MM.1S (cell line): ENCODE measurements around the gene ZNF521.

ENCODE experiments used
- DNase-seq: peaks from one replicate; pipeline ENCODE4 v3.0.0-alpha.2; 2015
- H2AFZ ChIP-seq: fragments of 300-600 bp; sonication (generic); 2 replicates; pipeline ENCODE4 v1.6.0; 2016; ENCODE audit warnings: antibody characterized with exemption, low read length
- H3F3A ChIP-seq: fragments of 300-600 bp; sonication (generic); 2 replicates; pipeline ENCODE4 v1.6.1; 2016; ENCODE audit warnings: mild to moderate bottlenecking, antibody characterized with exemption, low read length, moderate library complexity, mixed read lengths; ENCODE audit not compliant: insufficient read depth
- H3K27ac ChIP-seq: fragments of 300-600 bp; sonication (generic); 2 replicates; pipeline ENCODE4 v1.5.1; 2016; ENCODE audit warnings: mild to moderate bottlenecking, low read length
- H3K27me3 ChIP-seq: fragments of 300-600 bp; sonication (generic); replicated peaks from 2 replicates; pipeline ENCODE4 v1.6.0; 2016; ENCODE audit warnings: low read length; ENCODE audit not compliant: insufficient read depth
- H3K36me3 ChIP-seq: fragments of 300-600 bp; sonication (generic); replicated peaks from 2 replicates; pipeline ENCODE4 v1.6.1; 2016; ENCODE audit warnings: mild to moderate bottlenecking, low read length, mixed read lengths; ENCODE audit not compliant: insufficient read depth
- H3K4me1 ChIP-seq: fragments of 300-600 bp; sonication (generic); 2 replicates; pipeline ENCODE4 v1.6.1; 2016; ENCODE audit warnings: low read length, mixed read lengths
- H3K4me2 ChIP-seq: fragments of 300-600 bp; sonication (generic); 2 replicates; pipeline ENCODE4 v1.6.0; 2016; ENCODE audit warnings: low read depth, low read length
- H3K4me3 ChIP-seq: fragments of 300-600 bp; sonication (generic); 2 replicates; pipeline ENCODE4 v1.5.1; 2016; ENCODE audit warnings: low read length, mixed read lengths
- H3K79me2 ChIP-seq: fragments of 300-600 bp; sonication (generic); 2 replicates; pipeline ENCODE4 v1.6.1; 2016; ENCODE audit warnings: mixed run types, low read length, mixed read lengths
- H3K9ac ChIP-seq: fragments of 300-600 bp; sonication (generic); 2 replicates; pipeline ENCODE4 v1.6.1; 2016; ENCODE audit warnings: low read length, mixed read lengths
- H3K9me2 ChIP-seq: fragments of 300-600 bp; sonication (generic); replicated peaks from 2 replicates; pipeline ENCODE4 v1.6.1; 2016; ENCODE audit warnings: mild to moderate bottlenecking, low read length, mixed read lengths; ENCODE audit not compliant: insufficient read depth
- H3K9me3 ChIP-seq: fragments of 300-600 bp; sonication (generic); replicated peaks from 2 replicates; pipeline ENCODE4 v1.6.1; 2016; ENCODE audit warnings: mild to moderate bottlenecking, low read length, mixed read lengths; ENCODE audit not compliant: insufficient read depth
- H4K20me1 ChIP-seq: fragments of 300-600 bp; sonication (generic); 2 replicates; pipeline ENCODE4 v1.6.1; 2016; ENCODE audit warnings: mild to moderate bottlenecking, low read length, moderate library complexity, mixed read lengths; ENCODE audit not compliant: insufficient read depth
- CTCF ChIP-seq: fragments of 300-600 bp; sonication (generic); IDR thresholded peaks from 2 replicates; pipeline ENCODE4 v1.5.1; 2016; ENCODE audit warnings: antibody characterized with exemption, low read length, mixed read lengths
- EZH2 ChIP-seq: fragments of 300-600 bp; sonication (generic); optimal IDR thresholded peaks from 2 replicates; pipeline ENCODE3; 2017; ENCODE audit warnings: low read depth, mild to moderate bottlenecking, antibody characterized with exemption, low read length, mixed read lengths
- EZH2phosphoT487 ChIP-seq: fragments of 300-600 bp; sonication (generic); IDR thresholded peaks from 2 replicates; pipeline ENCODE4 v1.6.1; 2018; ENCODE audit warnings: antibody characterized with exemption, low read length

The ZNF521 gene

GRCh38 chr18:25109484-25109883 lies 242.5 kb downstream of the ZNF521 start:
- DNase-seq = no peak
- no peaks in the 10 kb centered on the region for H3F3A ChIP-seq
- H3K79me2 ChIP-seq = no peaks in the 10 kb centered on the region
- no peak overlapping the region for H3K27ac ChIP-seq
- H3K4me1 ChIP-seq = peaks cover under 1% of the 10 kb centered on the region; the same call in 1 of the 2 replicates
- H3K4me2 ChIP-seq = no peak overlapping the region
- H2AFZ ChIP-seq = no peak overlapping the region
- H3K9me2 ChIP-seq = no peaks in the 10 kb centered on the region
- H3K9ac ChIP-seq = no peak overlapping the region
- no peak overlapping the region for H3K4me3 ChIP-seq
- H3K9me3 ChIP-seq = no peaks in the 10 kb centered on the region
- no peaks in the 10 kb centered on the region for H4K20me1 ChIP-seq
- TF ChIP-seq EZH2phosphoT487 = no peak
- no peaks in the 10 kb centered on the region for H3K27me3 ChIP-seq
- H3K36me3 ChIP-seq = no peaks in the 10 kb centered on the region

- TF ChIP-seq CTCF (no peak), EZH2 (no peak), EZH2phosphoT487 (no peak)
- Histone ChIP-seq H3K79me2 (no peaks in the 10 kb centered on the region), H3K9me2 (no peaks in the 10 kb centered on the region), H2AFZ (no peak overlapping the region), H3K4me3 (no peak overlapping the region), H3K9me3 (no peaks in the 10 kb centered on the region), H3F3A (no peaks in the 10 kb centered on the region), H3K9ac (no peak overlapping the region), H3K36me3 (no peaks in the 10 kb centered on the region), H3K4me2 (no peak overlapping the region), H3K27ac (no peak overlapping the region), H3K4me1 (peaks cover 5% of the 10 kb centered on the region; the same call in 1 of the 2 replicates), H4K20me1 (no peaks in the 10 kb centered on the region), H3K27me3 (no peaks in the 10 kb centered on the region)
- DNase-seq = no peak
These were observed 248.4 kb downstream of the ZNF521 start for GRCh38 chr18:25103468-25104155.

- Histone ChIP-seq H3K79me2 (no peaks in the 10 kb centered on the region), H3K9me2 (no peaks in the 10 kb centered on the region), H3K4me2 (no peak overlapping the region), H3K27ac (no peak overlapping the region), H3K36me3 (no peaks in the 10 kb centered on the region), H3K9me3 (no peaks in the 10 kb centered on the region), H3K4me3 (no peak overlapping the region), H3K4me1 (peaks cover 5% of the 10 kb centered on the region; the same call in 1 of the 2 replicates), H3K27me3 (no peaks in the 10 kb centered on the region), H3F3A (no peaks in the 10 kb centered on the region), H3K9ac (no peak overlapping the region), H2AFZ (no peak overlapping the region), H4K20me1 (no peaks in the 10 kb centered on the region)
- TF ChIP-seq CTCF (no peak), EZH2phosphoT487 (no peak), EZH2 (no peak)
- DNase-seq = no peak
These were observed 249.3 kb downstream of the ZNF521 start for GRCh38 chr18:25102662-25103061.

- TF ChIP-seq EZH2phosphoT487 (no peak), CTCF (no peak), EZH2 (no peak)
- H3K4me1 ChIP-seq = peaks cover 5% of the 10 kb centered on the region; the same call in 1 of the 2 replicates
- no peaks in the 10 kb centered on the region for H3K9me3 ChIP-seq
- H3F3A ChIP-seq = no peaks in the 10 kb centered on the region
- H3K9me2 ChIP-seq = no peaks in the 10 kb centered on the region
- H3K9ac ChIP-seq = no peak overlapping the region
- no peak overlapping the region for H3K4me2 ChIP-seq
- no peaks in the 10 kb centered on the region for H4K20me1 ChIP-seq
- H3K27ac ChIP-seq = no peak overlapping the region
- H3K27me3 ChIP-seq = no peaks in the 10 kb centered on the region
- no peak overlapping the region for H2AFZ ChIP-seq
- H3K79me2 ChIP-seq = no peaks in the 10 kb centered on the region
- no peak for DNase-seq
- H3K4me3 ChIP-seq = no peak overlapping the region
- no peaks in the 10 kb centered on the region for H3K36me3 ChIP-seq
These were observed 251.5 kb downstream of the ZNF521 start for GRCh38 chr18:25100418-25100817.
